GM18907 (cell line): ENCODE data around the gene UBAP2L.
A peak's percentile ranks its signal among the peaks of the same experiment; 100 is the strongest.

Experiments
- ATAC-seq: cut with Tn5 transposase; IDR thresholded peaks from one replicate; pipeline ENCODE4 v1.9.1; 2021; ENCODE audit warnings: mild to moderate bottlenecking, moderate library complexity; ENCODE audit not compliant: unreplicated experiment

UBAP2L gene, protein sequence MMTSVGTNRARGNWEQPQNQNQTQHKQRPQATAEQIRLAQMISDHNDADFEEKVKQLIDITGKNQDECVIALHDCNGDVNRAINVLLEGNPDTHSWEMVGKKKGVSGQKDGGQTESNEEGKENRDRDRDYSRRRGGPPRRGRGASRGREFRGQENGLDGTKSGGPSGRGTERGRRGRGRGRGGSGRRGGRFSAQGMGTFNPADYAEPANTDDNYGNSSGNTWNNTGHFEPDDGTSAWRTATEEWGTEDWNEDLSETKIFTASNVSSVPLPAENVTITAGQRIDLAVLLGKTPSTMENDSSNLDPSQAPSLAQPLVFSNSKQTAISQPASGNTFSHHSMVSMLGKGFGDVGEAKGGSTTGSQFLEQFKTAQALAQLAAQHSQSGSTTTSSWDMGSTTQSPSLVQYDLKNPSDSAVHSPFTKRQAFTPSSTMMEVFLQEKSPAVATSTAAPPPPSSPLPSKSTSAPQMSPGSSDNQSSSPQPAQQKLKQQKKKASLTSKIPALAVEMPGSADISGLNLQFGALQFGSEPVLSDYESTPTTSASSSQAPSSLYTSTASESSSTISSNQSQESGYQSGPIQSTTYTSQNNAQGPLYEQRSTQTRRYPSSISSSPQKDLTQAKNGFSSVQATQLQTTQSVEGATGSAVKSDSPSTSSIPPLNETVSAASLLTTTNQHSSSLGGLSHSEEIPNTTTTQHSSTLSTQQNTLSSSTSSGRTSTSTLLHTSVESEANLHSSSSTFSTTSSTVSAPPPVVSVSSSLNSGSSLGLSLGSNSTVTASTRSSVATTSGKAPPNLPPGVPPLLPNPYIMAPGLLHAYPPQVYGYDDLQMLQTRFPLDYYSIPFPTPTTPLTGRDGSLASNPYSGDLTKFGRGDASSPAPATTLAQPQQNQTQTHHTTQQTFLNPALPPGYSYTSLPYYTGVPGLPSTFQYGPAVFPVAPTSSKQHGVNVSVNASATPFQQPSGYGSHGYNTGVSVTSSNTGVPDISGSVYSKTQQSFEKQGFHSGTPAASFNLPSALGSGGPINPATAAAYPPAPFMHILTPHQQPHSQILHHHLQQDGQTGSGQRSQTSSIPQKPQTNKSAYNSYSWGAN

DNA sequence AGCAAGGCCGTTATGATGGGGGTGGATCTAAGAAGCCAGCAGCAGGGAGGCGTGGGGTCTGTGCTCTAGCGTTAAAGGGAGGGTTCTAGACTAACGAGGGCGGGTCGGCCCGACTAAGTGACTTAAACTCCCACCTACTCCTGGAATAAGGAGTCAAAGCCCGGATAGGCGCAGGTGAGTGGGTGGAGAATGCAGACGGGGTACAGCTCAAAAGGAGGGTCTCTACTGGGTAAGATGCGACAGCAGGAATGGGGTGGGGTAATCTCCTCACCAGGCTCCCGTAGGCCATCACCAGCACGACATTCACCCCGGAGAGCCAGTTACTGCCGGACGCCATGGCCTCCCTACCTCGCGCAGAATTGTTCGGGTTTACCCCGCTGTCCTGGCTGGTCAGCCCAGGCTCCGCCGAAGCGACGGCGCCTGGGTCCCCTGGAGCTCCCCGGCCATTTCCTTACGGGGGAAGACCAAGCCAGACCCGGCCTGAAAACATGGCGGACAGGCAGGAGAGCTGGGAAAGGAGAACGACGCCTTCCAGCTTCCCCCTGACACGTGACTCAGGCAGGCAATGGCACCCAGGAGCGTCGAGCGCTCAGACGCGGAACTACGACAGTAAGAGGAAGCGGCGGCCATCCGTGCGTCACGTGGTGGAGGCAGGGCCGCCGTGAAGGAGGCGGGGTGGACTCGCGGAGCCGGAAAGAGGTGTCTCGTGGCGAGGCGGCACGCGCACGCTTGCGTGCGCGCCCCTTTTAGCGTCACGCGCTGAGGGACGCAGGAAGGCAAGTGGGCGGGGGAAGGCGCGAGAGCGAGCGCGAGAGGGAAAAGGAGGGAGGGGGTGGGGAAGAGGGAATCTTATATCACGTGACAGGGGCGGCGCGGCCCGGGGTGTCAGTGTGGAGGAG is at the start of gene UBAP2L:
Gene UBAP2L (plus strand): TSS at position 885 of the 899 bp plus-strand sequence. CDS start 4,169 bp downstream, outside the sequence.
- peak; percentile 89 for ATAC-seq

DNA sequence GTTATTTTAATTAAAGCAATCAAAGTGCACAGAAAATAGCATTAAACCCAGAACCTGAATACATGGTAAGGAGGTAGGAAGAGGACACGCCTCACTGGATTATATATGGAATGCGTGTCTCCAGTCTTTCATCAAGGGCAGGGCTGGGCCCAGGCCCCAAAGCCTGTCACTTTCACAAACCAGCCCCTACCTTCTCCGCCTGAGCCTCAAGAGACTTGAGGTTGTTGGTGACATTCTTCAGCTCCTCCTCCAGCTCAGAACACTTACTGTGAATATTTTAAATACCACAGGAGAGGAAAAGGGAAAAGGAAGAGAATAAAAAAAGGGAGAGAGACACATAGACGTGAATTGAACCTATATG is 49.6 kb upstream of the UBAP2L start:
- no peak for ATAC-seq

DNA sequence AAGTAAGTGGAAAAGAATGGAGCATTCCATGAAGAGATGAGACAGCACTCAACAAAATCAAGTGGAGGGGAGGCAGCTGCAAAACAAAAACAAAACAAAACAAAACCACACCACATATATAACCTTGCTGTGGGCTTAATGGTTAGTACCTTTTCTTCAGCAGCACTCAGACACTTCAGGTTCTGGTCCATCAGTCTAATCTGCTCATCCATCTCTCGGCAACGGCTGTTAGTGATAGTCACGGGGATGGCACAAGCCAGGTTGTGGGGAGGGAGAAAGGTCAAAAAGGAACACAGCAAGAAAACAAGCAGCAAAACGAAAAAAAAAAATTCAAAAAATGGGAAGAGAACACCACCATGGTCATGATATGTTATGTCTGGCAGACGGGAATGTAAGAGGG is 48.9 kb upstream of the UBAP2L start:
- no peak for ATAC-seq

DNA sequence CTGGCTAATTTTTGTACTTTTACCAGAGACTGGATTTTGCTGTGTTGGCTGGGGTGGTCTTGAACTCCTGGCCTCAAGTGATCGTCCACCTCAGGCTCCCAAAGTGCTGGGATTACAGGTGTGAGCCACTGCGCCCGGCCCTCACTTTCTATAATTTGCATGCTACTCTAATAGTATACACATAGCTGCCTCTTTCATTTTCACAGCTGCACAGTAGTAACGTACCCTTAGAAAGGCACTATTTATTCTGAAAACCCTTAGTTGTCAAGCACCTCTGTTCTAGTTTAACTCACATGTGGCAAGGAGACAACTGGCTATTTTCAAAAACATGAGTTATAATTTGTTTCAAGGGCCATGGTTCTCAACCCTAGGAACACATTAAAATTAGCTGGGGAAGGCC is 46.1 kb upstream of the UBAP2L start:
- ATAC-seq: no peak

DNA sequence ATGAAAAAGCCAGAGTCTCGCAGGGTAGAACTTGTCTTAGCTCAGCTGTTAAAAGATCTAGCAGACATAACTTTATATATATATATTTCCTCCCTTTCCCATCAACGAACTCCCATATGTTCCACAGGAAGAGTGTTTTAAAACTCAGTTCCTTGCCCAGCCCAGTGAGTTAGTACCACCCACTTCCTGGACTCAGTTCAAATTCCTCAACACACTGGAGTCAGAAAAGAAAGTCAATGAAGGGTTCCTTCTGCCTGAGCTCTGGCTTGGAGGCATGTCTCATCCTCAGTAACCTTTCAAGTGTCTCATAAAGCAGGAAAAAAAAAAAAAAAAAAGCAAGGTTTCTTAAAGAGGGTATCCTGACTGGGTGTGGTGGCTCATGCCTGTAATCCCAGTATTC is 44.4 kb upstream of the UBAP2L start:
- ATAC-seq: no peak

DNA sequence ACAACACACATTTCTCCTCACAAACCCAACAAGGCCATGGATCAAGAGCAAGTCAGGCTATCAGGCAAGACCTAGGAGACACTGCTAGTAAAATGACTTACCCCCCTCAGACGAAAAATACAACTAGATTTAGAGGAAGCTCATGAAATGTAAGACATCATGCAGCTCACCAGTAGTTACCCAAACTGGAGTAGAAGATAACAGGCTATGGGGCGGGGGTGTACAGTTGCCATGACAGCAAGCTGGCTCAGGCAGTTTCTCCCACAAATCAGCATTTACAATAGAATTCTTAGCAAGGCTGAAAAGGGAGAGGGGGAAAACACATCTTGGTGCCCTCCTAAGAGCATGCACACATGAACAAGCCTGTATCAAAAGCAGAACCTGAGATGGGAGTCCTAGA is 42.7 kb upstream of the UBAP2L start:
- no peak for ATAC-seq

DNA sequence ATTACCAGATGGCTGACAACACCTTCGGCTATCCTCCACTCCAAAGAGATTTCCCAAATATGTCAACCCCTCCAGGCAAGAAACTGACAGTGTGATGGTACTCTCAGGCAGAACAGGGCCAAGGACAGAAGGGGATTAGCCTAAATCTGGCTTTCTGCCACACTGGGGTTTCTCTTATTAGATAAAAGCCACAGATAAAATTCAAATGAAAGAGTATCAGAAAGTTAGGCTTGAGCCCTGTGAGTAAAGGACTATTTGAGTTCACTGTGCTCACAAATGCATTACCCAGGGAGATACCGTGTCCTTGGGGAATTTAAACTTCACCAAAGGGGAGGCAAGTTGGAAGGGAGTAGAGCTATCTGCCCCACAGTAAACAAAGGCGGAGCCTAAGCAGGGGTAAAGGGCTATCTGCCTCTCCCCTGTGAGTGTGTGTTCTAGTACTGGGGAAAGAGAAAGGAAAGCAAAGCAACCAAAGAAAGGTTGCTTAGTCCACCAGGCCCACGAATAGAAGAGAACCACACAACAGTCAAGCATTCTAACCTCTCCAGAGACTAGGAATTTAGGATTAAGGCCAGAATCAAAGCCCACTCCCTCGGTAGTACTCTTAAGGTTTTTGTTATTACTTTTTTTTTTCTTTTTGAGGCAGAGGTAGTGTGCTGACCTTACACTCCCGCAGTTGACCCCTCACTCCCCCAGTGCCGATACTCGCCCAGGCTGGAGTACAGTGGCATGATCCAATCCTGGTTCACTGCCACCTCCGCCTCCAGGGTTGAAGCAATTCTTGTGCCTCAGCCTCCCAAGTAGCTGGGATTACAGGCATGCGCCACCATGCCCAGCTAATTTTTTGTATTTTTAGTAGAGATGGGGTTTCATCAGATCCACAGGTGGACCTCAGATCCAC is 41.6 kb upstream of the UBAP2L start:
- no peak for ATAC-seq

DNA sequence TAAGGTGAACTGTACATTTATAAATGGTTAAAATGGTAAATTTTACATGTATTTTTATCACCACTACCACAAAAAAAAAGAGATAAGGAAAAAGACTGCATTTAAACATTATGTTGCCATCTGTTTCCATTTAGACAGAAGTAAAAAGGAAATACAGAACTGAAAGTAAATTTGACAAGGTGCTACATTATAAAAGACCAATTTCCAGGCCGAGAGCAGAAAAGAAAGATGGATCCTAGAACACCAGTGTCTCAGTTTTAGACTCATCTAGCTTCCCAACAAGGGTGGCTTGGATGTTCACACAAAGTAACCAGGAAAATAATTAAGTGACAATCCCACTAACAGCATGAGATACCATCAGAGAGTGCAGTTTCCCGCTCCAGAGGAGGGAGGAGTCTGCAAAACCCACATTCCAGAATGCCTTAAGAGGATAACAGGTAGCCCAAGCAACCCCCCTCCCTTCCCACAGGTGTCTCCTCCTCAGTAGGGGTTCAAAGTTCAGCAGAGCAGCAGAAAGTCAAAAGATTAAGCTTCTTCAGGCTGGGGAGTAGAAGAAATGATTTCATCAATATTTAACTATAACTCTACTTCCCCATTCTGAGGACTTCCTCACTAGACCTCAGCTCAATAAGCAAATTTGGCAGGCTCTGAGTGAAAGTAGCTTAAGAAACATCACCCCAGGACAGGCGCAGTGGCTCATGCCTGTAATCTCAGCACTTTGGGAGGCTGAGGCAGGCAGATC is 40.6 kb upstream of the UBAP2L start:
- peak; percentile 26 for ATAC-seq

DNA sequence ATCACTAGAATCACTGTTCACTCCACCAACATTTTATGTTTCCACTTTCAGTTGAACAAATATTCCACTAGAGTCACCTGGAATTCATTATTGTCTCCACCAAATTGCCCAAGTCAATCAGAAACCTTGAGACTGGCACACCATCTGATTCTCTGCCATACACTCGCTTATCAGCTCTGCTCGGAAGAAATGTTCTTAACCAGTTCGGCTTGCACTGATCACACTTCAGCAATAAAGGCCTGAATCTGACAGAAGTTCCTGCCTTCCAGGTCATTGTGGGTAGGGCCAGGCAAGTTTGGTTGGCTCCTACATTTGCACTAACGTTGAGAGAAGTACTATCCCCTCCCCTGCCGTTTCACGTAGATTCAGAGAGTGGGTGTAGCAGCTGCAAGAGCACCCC is 38.8 kb upstream of the UBAP2L start:
- no peak for ATAC-seq

DNA sequence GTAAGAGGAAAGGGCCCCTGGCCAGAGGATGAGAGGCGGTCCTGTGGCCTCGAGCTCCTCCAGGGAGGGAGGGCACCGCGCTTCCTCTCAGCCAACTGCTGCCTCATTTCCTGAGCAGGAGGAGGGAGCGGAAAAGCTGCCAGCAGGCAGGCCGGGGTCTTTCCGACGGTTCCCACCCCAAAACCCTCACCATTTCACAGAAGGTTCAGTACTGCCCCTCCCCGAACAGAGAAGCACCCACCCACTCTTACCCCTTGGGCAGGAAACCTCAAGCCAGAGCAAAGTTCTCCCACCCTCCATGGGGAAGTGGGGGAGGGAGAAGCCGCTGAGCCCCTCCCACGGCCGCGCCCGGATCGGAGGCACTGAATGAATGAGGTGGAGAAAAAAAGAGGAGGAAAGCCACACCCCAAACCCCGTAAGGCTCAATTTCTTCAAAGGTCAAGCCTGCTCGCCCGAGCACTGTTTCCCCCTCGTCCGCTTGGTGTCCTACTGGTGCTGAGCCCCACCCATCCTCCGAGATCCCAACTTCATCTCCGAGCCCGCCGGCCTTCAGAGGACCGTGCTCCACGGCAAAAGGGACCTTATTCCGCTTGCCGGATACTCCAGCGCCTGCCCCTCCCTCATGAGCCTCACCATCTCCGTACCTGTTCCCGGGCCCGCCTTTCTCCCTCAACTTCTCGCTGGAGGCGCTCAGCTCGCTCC is 38.3 kb upstream of the UBAP2L start:
- ATAC-seq: peak; percentile 59

DNA sequence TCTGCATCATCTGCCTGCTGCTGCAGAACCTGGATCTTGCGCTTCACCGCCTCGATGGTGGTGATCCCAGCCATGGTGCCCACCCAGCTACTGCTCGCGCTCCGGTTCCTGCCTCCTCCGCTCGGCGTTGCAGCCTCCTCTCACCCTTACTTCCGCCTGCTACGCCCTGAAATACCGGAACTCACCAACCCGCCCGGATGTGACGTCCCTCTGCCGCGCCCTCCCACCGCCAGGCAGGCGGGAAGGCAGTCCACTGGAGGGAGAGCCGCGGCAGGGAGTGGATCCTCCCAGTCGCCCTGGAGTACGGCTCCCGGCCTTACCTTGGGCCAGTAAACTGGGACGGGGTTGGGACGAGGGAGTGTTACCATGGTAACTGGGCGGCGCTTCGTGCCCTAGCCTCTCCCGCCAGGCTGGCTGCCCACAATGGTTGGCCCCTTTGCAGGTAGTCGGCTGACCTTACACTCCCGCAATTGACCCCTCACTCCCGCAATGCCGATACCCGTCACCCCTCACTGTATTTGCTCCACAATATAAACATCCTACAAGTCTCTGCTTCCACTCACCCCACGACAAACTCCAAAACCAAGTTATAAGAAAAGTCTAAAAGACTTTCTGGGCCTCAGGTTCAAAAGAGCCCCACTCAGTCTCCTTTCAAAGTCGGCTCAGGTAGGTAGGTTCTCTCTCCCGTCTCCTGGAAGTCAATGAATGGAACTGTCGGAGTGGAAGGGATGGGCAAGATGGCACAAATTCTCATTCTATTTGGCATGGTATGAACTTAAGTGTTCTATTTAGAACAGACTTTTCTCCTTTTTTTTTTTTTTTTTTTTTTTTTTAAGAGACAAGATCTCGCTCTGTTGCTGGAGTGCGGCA is 37.5 kb upstream of the UBAP2L start:
- peak; percentile 82 for ATAC-seq

DNA sequence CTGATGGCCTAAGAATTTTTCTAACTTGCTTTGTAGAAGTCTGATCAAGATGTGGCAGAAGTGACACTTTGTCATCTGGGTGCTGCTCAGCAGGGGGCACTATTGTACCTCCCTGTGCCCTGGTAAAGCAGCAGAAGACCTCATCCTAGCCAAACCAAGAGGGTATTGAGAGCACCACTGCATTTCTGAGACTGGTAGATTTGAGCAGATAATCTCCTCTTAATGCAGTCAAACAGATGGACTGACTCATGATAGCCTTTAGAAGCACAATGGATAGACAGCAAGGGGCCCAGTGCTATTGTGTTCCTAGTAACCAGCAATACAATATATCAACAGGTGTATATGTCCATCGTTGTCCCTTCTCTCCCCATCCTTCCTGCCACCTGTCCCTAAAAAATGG is 34.6 kb upstream of the UBAP2L start:
- no peak for ATAC-seq

DNA sequence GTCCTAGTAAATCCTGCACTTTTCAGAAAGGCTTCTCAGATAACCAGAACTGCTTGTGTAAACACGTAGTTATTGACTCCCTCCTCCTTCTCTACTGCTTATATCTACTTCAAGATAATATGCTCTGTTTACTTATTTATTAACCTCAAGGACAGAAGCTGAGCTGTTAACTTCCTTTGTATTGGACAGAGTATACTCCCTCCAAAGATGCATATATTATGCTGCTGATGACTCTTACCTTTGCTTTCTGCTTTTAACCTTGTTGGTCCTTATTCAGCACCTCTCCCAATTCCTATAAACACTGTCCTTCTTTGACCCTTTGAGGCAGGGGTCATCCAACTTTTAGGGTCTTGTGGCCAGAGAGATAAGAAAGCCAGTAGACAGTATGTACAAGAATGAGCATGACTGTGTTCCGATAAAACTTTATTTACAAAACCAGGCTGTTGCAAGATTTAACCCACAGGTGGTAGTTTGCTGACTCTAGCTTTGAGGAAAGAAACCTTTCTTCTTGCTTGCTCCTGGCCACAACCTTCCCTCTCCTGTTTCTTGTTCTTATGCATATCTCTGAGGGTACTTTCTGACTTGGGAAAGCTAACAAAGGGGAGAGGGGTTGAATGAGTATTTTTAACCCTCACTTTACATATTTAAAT is 33.8 kb upstream of the UBAP2L start:
- no peak for ATAC-seq

DNA sequence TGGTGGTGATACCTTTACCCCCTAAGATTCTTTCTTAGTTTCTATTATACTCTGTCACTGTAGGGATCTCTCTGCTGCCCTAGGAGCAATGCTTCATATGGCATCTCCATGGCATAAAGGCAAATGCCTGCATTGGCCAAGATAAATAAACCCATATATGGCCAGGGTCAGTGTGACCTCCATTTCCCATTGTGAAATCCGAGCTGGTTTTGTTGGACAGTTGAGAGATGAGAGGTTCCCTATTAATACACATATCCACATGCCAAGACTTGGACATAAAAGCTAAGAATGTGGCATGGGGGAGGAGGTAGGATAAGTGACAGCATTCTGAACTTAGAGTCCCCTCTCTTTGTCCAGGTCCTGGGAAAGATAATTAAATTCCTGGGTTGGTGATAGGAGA is 30.2 kb upstream of the UBAP2L start:
- ATAC-seq: no peak

DNA sequence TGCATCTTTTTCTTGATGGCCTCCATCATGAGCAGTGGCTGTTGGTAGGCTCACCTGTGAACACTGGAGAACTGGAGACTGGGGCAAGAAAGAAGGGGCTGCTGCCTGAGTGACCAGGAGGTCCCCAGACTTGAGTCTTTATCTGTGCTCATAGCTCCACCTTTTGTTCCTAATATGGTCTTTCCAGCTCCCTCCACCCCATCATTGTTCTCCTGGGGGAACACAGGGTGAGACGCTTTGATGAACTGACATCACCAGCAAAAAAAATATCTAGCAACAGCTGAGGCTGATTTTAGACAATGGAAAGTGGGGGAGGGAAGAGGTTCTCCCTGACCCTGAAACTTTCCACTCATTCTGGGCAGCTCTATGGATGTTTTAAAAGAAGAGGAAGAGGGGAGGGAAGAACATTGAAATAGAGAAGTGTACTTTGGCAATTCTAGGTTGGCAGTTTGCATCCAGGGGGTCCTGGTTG is 28.7 kb upstream of the UBAP2L start, which contains the start of gene TPM3:
Gene TPM3 (minus strand): TSS at position 111 of the 472 bp plus-strand sequence. CDS start 82 bp downstream, at position 29.
- no peak for ATAC-seq

DNA sequence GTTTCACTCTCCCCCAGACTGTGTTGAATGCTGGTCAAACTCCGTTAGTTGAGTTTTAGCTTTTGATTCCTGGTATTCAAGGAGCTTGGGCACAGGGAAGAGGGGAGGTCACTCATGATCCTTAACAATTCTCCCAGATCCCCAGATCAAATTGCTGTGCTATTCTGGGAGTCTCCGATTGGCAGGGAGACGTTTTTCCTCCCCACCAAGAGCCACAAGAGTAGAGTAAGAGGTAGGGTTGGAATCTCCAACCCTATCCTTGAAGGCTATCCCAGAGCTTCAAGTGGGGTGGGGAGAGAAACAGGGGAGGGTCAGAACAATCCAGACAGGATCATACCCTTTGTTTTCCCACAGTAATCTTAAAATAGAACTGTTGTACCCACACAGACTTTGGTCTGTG is 28.3 kb upstream of the UBAP2L start:
- no peak for ATAC-seq

DNA sequence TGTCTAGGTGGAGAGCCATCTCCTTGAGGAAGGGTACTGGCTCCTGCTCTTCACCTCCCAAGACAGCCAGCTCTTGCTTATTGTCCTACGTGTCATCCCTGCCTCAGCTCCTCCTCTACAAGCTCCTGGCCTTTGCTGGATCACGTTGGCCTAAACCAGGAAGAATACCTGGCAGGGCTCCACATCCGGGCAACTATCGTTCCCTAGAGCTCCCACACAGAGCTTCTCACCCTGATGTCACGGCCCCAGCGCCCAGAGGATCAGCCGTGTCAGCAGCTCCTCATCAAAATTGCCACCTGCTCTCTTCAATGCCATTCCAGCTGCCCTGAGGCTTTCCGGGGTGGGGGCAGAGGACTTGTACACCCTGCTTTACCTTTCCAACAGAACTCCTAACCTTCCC is 26.9 kb upstream of the UBAP2L start:
- ATAC-seq: no peak
